8988T (cell line): ENCODE data around the gene DLGAP3.
A peak's percentile ranks its signal among the peaks of the same experiment; 100 is the strongest.

Source experiments
- DNase-seq: peaks from one replicate; pipeline ENCODE4 v3.0.0; 2011

The DLGAP3 gene

GRCh38 chr1:34865573-34865972, 63.9 kb downstream of the DLGAP3 start:
- no peak for DNase-seq

GRCh38 chr1:34864759-34865158, 64.7 kb downstream of the DLGAP3 start:
- DNase-seq: no peak

GRCh38 chr1:34863501-34863900, 65.9 kb downstream of the DLGAP3 start:
- no peak for DNase-seq

- DNase-seq: peak; percentile 89
These were observed 69.8 kb downstream of the DLGAP3 start, which contains the start of gene SMIM12 for GRCh38 chr1:34859446-34860200. SMIM12 (minus strand) TSS chr1:34859749; CDS start chr1:34855977, 3,772 bp downstream.

DNA sequence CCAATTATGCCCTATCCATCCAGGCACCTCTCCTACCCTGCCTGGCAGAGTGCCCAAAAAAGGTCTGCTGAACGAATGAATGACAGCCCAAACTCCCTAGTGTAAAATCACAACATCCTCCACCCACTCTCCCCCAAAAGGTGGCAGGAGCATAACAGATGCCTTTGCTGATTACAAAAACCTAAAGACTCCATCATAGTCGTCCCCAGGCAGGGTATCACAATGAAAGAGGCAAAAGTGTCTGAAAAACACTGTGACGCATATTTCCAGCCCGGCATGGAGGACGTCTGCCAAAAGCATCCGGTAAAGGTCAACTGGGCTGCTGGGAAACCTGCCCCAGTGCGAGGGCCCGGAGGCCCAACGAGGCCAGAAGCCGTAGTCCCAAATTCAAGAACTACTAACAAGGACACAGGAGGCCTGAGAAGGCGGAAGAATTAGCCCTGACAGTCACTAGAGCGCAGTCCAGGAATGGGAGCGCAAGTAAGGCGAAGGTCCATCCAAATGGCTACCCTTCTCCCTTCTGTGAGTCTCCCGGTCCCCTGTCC, 70.5 kb downstream of the DLGAP3 start:
- no peak for DNase-seq

DNA sequence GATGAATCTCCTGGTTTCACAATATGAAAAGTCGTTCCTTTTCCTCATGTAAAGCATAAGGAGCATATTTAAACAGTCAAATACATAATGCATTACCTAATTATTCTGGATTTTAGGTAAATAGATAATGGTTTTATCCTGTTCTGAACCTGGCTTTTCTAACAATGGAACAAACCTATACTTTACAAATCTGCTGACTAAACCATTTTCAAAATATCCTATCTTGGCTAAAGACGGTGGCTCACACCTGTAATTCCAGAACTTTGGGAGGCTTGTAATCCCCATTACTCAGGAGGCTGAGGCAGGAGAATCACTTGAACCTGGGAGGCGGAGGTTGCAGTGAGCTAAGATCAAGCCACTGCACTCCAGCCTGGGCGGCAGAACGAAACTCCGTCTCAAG, 72.8 kb downstream of the DLGAP3 start:
- no peak for DNase-seq

DNA sequence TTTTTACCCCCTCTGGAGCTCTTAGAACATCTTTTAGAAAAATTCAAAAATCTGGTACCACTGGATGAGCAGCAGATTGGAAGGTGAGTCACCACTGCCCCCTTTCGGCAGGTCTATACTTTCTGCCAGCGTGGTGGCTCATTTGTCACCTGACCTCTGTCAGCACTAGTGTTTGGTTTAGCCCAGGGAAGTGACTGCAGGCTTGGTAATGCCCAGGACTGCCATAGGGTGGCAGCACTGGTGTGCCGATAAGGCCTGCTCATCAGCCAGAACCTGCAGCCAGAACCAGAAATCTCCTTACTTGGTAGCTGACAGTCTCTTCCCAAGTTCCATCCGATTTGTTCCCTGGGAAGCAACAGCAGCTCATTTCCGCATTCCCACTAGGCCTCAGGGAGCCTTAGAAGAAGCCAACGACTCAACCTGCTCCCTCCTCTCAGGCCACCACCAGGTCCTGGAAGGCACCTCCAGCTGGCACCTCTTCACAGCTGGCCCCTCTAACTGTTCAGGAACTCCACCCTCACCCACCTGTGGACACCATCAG, 76.7 kb downstream of the DLGAP3 start:
- DNase-seq: peak; percentile 70

DNA sequence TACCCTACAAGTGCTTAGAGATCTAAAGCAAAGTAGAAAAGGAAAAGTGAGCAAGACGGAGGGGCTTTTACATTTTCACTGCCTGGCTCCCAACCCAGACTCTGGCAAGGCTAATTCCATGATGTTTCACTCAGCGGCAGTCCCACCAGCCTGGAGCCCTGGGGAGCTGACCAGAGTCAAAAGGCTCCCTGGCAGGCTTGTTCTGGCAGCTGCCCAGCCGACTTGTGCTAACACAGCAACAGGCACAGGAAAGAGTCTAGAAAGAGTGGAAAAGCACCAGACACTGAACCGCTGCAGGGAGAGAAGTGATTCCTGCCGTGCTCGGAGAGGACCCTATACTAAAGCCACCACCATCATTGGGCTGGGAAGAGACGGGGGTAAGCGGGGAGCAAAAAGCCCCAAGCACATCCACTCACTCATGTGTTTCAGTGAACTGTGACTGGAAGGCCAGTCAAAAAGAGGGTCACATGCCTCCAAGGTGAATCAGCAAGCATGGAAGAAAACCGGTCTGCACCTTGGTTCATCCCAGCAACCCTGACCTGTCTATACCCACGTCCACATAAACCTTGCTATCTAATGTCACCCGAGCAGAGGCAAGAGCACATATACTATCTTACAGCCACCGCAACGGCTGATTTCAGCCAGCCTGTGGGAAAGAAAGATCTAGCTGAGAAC, 77.9 kb downstream of the DLGAP3 start:
- no peak for DNase-seq

DNA sequence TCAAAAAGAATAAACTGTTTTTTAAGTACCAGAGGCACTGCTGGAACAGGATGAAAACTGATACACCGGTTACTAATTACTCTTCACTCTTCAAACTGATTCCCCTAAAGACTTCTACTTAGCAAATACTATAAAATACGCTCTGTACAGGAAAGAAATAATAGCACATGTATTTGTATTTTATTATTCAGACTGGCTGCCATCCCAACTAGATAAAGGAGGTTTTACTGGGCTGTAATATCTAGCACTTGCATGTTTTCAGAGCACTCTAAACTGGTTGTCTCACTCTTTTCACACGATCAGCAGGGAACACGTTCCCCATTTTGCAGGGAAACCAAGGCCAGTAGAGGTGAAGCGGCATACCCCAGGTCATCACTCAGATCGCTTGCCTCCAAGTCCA, 79.1 kb downstream of the DLGAP3 start:
- no peak for DNase-seq

DNA sequence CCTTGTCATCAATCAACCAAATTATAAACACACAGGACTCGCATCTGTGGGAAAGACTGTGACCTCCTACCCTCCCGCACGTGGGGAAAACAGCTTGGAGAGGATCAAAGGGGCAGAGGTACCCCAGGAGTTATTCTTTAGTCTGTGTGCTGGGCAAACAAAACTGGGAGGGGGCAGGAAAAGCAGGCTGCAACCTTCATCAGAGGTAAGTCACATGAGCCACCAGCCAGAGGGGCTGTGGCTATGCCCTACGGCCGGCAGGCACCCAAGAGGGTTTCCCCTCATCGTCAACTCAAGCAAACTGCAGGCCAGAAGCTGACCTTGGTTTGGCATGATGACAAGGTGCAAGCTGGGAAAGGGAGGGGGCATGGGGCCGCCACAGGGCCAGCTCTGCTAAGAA, 82.4 kb downstream of the DLGAP3 start:
- no peak for DNase-seq

- DNase-seq: no peak
These were observed 83.2 kb downstream of the DLGAP3 start for GRCh38 chr1:34846265-34846664.

DNA sequence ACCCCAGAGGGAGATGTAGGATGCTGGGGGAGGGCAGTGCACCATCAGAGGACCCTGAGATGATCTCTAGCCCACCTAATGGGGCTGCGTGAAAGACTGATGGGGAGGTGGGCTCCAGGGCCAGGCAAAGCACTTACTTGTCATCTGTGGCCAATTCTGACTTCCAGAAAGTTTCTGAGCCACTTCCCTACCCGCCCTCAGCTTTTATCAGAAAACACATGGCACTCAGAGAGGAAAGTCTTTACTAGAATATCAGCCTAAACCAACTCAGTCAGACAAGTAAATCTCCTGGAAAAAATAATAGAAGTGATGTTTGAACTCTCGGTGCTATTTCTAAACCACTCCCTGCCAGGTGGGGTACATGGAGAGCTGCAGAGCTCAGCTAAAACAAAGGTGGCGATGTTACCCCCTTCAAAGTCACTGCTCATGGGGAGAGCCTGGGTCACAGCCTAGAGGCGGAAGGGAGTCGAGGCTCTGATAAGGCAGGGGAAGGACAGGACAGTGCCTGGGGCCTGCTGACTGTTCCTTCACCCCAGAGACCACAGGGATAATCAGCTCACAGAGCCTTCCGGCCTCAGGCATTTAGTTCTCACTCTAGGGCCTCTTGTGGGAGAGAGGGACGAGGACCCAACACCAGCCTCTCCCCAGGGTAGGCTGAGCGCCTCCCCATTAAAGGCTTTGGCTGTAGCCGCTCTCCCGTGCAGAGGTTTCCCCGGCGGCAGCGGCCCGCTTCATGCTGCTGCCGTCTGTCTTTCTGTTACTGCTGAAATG, 84.1 kb downstream of the DLGAP3 start:
- DNase-seq: no peak

DNA sequence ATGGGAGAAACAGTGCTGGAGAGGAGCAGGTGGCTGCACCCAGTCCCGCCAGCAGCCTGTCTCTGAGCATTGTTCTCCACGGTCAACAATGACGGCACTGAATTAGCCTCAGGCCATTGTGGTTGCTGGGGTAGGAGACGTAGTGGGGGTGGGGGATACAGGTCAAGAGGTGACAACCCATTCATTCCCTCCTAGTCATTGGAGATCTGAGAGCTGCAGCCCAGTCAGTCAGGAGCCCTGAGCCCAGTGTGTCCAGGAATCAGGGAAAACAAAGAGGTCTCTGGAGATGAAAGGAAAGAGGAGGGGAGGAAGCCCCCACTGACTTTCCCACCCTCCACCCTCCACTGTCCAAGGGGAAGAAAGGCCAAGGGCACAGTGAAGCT, 85.2 kb downstream of the DLGAP3 start:
- no peak for DNase-seq

DNA sequence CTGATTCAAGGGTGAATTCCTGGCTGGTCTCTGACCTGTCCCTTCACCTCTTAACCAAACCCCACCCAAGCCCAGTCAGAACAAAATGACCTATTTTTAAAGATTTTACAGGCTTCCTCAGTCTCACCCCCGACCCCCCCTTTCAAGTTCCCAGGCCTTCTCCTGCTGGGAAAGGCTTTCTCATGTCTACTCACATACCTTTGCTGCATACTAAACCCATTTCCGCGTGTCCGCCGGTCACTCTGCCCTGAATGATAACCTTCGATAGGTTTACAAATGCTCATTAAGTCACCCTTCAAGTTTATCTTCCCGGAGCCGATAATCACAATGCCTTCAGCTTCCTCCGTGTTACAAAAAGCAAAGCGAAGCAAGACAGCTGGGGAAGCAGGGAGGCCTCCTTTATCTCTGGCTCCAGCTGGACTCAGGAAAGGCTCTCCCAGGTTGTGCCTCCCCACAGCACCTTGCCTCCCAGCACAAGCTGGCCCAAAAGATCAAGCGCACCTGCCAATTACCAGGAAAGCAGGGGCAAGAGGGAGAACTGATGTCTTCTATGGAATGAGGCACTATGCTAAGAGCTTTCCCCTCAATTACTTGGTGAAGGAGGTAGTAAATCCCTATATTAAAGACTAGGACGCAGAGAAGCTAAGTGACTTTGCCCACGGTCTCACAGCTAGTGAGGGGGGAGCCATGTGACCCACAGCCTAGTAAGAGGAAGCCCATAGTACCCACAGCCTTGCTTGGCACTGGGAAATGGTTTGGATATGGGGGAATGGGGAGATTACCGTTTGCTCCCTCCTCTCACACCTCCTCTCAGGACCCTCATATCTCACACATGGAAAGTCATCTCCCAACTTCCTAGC, 85.8 kb downstream of the DLGAP3 start:
- no peak for DNase-seq

DNA sequence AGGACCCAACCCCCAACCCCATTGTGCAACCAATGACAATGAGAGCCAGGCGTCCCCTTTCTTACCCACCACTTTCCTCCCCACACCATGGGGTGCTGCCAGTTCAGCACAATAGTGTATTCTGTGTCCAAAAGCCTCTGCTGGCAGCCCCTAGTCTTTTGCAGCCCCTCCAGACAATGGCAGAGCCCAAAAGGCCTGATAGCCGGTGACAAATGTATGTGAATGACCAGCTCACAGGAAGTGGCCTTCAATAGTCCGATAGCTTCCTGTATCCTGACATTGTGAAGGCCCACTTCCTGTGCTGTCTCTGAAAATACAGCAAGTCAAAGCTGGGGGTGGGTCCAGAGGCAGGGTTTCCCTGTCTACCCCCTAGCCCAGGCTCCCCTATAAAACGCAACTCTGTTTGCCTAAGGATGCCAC, 86.5 kb downstream of the DLGAP3 start:
- no peak for DNase-seq

DNA sequence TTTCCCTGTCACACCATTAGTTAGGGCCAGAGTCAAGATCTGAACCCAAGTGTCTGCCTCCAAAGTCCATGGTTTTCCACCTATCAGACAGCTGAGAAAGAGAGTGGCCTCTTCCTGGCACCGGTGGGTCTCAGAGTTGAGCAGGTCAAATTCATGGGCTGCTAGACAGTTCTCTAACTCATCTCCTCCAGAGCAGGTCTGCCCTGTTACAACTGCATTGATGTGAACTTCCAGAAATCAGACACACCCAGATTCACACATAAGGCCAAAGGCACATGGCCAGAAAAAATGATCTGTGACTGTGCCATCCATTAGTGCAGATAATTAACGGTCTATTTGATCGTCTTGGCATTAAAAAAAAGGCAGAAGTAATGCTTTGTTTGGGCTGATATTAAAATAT, 87.4 kb downstream of the DLGAP3 start:
- DNase-seq: no peak

- DNase-seq: no peak
These were observed 89.0 kb downstream of the DLGAP3 start for GRCh38 chr1:34840426-34840825.

DNA sequence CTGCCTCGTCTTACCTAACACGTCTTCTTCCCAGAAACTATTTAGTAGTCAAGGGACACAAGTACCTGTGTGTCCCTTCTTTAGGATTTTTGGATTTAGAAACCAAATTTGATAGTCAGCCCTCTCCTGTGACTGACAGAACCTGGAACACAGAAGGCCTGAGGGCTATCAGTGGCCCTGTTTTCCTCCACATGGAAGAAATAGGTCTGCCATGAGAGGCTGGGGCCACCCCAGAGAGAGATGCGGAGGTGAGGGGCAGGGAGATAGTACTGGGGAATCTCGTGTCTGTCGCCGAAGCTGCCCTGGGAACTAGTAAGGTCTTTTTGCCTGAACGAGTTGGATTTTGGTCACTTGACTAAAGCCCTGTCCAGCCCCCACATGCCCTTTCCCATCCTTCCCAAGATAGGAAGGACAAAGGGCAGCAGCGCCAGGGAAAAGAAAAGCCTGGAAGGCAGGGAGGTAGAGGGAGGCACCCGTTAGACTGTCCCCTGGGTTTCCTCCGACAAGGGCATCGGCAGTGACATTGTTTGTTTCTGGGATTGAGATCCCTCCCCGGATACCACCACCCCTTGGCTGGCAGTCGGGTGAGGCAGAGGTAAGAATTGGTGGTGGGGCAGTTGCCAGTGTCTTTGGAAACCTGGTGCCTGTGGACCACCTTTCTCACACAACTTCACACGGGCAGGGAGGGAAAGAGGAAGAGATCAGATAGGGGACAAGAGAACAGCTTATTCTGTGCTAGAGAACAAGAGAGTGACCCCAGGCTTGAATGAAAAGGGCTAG, 89.7 kb downstream of the DLGAP3 start:
- DNase-seq: no peak

DNA sequence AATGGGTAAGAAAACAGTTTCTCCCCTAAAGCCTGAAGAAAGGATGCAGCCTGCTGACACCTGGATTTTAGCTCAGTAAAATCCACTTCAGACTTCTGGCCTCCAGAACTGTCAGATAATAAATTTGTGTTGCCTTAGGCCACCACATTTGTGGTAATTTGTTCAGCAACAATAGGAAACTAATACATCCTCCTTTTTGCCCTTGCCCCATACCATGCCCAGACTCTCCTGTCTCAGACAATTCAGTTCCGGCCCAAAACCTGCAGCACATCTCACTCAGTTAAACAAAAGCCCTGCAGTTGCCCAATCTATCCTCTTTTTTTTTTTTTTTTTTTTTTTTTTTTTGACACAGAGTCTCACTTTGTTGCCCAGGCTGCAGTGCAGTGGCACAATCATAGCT, 95.7 kb downstream of the DLGAP3 start:
- DNase-seq: no peak

GRCh38 chr1:34831721-34832246, 97.7 kb downstream of the DLGAP3 start:
- DNase-seq: no peak

DNA sequence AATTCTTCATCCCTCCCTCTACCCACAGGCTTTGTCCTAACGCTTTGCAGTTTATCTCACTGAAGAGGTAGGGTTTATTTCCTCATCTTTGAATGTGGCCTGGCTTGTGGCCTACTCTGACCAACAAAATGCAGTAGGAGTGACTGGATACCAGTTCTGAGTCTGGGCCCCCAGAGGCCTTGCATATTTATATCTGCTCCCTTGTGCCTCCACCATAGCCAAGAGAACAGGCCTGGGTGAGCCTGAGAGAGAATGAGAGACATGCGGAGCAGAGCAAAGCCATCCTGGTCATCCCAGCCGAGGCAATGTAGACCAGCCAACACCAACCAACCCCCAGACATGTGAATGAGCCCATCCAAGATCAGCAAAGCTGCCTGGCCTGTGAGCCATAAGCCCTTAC, 100.2 kb downstream of the DLGAP3 start:
- DNase-seq: no peak
